MM.1S (cell line): ENCODE measurements around the gene PCP2.

ENCODE experiments used
- DNase-seq: peaks from one replicate; pipeline ENCODE4 v3.0.0-alpha.2; 2015
- H2AFZ ChIP-seq: fragments of 300-600 bp; sonication (generic); 2 replicates; pipeline ENCODE4 v1.6.0; 2016; ENCODE audit warnings: antibody characterized with exemption, low read length
- H3F3A ChIP-seq: fragments of 300-600 bp; sonication (generic); 2 replicates; pipeline ENCODE4 v1.6.1; 2016; ENCODE audit warnings: mild to moderate bottlenecking, antibody characterized with exemption, low read length, moderate library complexity, mixed read lengths; ENCODE audit not compliant: insufficient read depth
- H3K27ac ChIP-seq: fragments of 300-600 bp; sonication (generic); 2 replicates; pipeline ENCODE4 v1.5.1; 2016; ENCODE audit warnings: mild to moderate bottlenecking, low read length
- H3K27me3 ChIP-seq: fragments of 300-600 bp; sonication (generic); replicated peaks from 2 replicates; pipeline ENCODE4 v1.6.0; 2016; ENCODE audit warnings: low read length; ENCODE audit not compliant: insufficient read depth
- H3K36me3 ChIP-seq: fragments of 300-600 bp; sonication (generic); replicated peaks from 2 replicates; pipeline ENCODE4 v1.6.1; 2016; ENCODE audit warnings: mild to moderate bottlenecking, low read length, mixed read lengths; ENCODE audit not compliant: insufficient read depth
- H3K4me1 ChIP-seq: fragments of 300-600 bp; sonication (generic); 2 replicates; pipeline ENCODE4 v1.6.1; 2016; ENCODE audit warnings: low read length, mixed read lengths
- H3K4me2 ChIP-seq: fragments of 300-600 bp; sonication (generic); 2 replicates; pipeline ENCODE4 v1.6.0; 2016; ENCODE audit warnings: low read depth, low read length
- H3K4me3 ChIP-seq: fragments of 300-600 bp; sonication (generic); 2 replicates; pipeline ENCODE4 v1.5.1; 2016; ENCODE audit warnings: low read length, mixed read lengths
- H3K79me2 ChIP-seq: fragments of 300-600 bp; sonication (generic); 2 replicates; pipeline ENCODE4 v1.6.1; 2016; ENCODE audit warnings: mixed run types, low read length, mixed read lengths
- H3K9ac ChIP-seq: fragments of 300-600 bp; sonication (generic); 2 replicates; pipeline ENCODE4 v1.6.1; 2016; ENCODE audit warnings: low read length, mixed read lengths
- H3K9me2 ChIP-seq: fragments of 300-600 bp; sonication (generic); replicated peaks from 2 replicates; pipeline ENCODE4 v1.6.1; 2016; ENCODE audit warnings: mild to moderate bottlenecking, low read length, mixed read lengths; ENCODE audit not compliant: insufficient read depth
- H3K9me3 ChIP-seq: fragments of 300-600 bp; sonication (generic); replicated peaks from 2 replicates; pipeline ENCODE4 v1.6.1; 2016; ENCODE audit warnings: mild to moderate bottlenecking, low read length, mixed read lengths; ENCODE audit not compliant: insufficient read depth
- H4K20me1 ChIP-seq: fragments of 300-600 bp; sonication (generic); 2 replicates; pipeline ENCODE4 v1.6.1; 2016; ENCODE audit warnings: mild to moderate bottlenecking, low read length, moderate library complexity, mixed read lengths; ENCODE audit not compliant: insufficient read depth
- EZH2 ChIP-seq: fragments of 300-600 bp; sonication (generic); optimal IDR thresholded peaks from 2 replicates; pipeline ENCODE3; 2017; ENCODE audit warnings: low read depth, mild to moderate bottlenecking, antibody characterized with exemption, low read length, mixed read lengths
- EZH2phosphoT487 ChIP-seq: fragments of 300-600 bp; sonication (generic); IDR thresholded peaks from 2 replicates; pipeline ENCODE4 v1.6.1; 2018; ENCODE audit warnings: antibody characterized with exemption, low read length
- TF ChIP-seq, protein P1 (sequence below): fragments of 300-600 bp; sonication (generic); IDR thresholded peaks from 2 replicates; pipeline ENCODE4 v1.5.1; 2016; ENCODE audit warnings: antibody characterized with exemption, low read length, mixed read lengths

PCP2 gene

GRCh38 chr19:7643031-7643415 is 9.5 kb upstream of the PCP2 start:
- no peak overlapping the region for H3K4me3 ChIP-seq
- peaks cover 10% of the 10 kb centered on the region for H3K79me2 ChIP-seq
- no peaks in the 10 kb centered on the region for H3K9me3 ChIP-seq
- H2AFZ ChIP-seq: no peak overlapping the region
- H3K27me3 ChIP-seq: no peaks in the 10 kb centered on the region
- no peak overlapping the region for H3K4me2 ChIP-seq
- H3K9me2 ChIP-seq: no peaks in the 10 kb centered on the region
- H3K9ac ChIP-seq: no peak overlapping the region
- no peaks in the 10 kb centered on the region for H3K4me1 ChIP-seq
- H4K20me1 ChIP-seq: no peaks in the 10 kb centered on the region
- no peaks in the 10 kb centered on the region for H3F3A ChIP-seq
- no peak for DNase-seq
- no peak overlapping the region for H3K27ac ChIP-seq
- no peaks in the 10 kb centered on the region for H3K36me3 ChIP-seq
- TF ChIP-seq EZH2phosphoT487 (no peak), EZH2 (no peak)
- TF ChIP-seq, protein P1, sequence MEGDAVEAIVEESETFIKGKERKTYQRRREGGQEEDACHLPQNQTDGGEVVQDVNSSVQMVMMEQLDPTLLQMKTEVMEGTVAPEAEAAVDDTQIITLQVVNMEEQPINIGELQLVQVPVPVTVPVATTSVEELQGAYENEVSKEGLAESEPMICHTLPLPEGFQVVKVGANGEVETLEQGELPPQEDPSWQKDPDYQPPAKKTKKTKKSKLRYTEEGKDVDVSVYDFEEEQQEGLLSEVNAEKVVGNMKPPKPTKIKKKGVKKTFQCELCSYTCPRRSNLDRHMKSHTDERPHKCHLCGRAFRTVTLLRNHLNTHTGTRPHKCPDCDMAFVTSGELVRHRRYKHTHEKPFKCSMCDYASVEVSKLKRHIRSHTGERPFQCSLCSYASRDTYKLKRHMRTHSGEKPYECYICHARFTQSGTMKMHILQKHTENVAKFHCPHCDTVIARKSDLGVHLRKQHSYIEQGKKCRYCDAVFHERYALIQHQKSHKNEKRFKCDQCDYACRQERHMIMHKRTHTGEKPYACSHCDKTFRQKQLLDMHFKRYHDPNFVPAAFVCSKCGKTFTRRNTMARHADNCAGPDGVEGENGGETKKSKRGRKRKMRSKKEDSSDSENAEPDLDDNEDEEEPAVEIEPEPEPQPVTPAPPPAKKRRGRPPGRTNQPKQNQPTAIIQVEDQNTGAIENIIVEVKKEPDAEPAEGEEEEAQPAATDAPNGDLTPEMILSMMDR: no peak

- no peak overlapping the region for H3K9ac ChIP-seq
- no peak overlapping the region for H3K27ac ChIP-seq
- no peak for DNase-seq
- peaks cover 16% of the 10 kb centered on the region for H3K79me2 ChIP-seq
- H3K4me3 ChIP-seq: no peak overlapping the region
- H3K9me3 ChIP-seq: no peaks in the 10 kb centered on the region
- no peaks in the 10 kb centered on the region; the same call in 1 of the 2 replicates for H3K4me1 ChIP-seq
- H2AFZ ChIP-seq: no peak overlapping the region
- H4K20me1 ChIP-seq: no peaks in the 10 kb centered on the region
- H3K4me2 ChIP-seq: no peak overlapping the region
- H3K36me3 ChIP-seq: no peaks in the 10 kb centered on the region
- TF ChIP-seq EZH2: no peak
- no peak for TF ChIP-seq EZH2phosphoT487
- TF ChIP-seq, protein P1: no peak
- no peaks in the 10 kb centered on the region for H3K9me2 ChIP-seq
- no peaks in the 10 kb centered on the region for H3K27me3 ChIP-seq
- no peaks in the 10 kb centered on the region for H3F3A ChIP-seq
Measured at GRCh38 chr19:7642295-7643030, 8.9 kb upstream of the PCP2 start.

DNA sequence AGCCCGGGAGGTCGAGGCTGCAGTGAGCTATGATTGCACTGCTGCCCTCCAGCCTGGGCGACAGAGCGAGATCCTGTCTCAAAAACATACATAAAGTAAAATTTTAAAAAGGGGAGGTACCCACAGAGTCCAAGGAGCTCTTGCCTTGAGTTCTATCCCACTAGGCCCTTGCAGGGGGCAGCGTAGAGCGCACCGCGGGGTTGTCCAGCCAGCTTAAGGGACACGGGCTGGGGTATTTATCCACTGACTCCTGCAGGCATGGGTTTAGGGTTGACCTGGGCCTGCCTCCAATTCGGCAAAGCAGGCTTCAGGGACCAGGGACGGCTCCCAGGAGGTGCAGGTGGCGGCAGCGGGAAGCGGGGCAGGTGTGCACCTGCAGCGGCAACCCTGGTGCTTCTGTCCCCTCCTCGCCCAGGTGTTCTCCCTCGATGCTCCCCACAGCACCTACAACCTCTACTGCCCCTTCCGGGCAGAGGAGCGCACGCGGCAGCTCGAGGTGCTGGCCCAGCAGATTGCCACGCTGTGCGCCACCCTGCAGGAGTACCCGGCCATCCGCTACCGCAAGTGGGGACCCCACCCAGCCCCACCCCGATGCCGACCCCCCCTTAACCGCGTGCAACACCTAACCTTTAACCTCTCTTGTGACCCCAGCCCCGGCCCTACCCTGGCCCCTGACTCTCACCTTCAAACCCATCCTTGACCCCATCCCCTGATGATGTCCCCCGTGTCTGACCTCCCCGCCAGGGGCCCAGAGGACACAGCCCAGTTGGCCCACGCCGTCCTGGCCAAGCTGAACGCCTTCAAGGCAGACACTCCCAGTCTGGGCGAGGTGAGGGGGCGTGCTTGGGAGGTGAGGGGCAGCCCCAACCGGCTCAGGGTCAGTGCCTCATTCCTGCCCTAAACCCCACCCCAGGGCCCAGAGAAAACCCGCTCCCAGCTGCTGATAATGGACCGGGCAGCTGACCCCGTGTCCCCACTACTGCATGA is 8.1 kb upstream of the PCP2 start:
- Histone ChIP-seq H3K9me2 (no peaks in the 10 kb centered on the region), H2AFZ (no peak overlapping the region), H3K9ac (no peak overlapping the region), H3K4me2 (no peak overlapping the region), H4K20me1 (no peaks in the 10 kb centered on the region), H3K36me3 (no peaks in the 10 kb centered on the region), H3F3A (no peaks in the 10 kb centered on the region), H3K9me3 (no peaks in the 10 kb centered on the region), H3K79me2 (peaks cover 19% of the 10 kb centered on the region), H3K4me1 (peaks cover 2% of the 10 kb centered on the region), H3K27ac (no peak overlapping the region), H3K27me3 (no peaks in the 10 kb centered on the region), H3K4me3 (no peak overlapping the region)
- no peak for DNase-seq
- TF ChIP-seq EZH2phosphoT487 (no peak), EZH2 (no peak)
- TF ChIP-seq, protein P1: no peak
